MV-4-11 (cell line): ENCODE results near the gene FHIP1B.
"Not testable (repeated sequence)": the region's sequence is repeated elsewhere in the genome, so short reads cannot be mapped to it uniquely, and the experiment has no call there.

Source experiments
- DNase-seq: peaks from one replicate; lab custom pipeline; 2025; lab: John Stamatoyannopoulos, UW

The FHIP1B gene

DNA sequence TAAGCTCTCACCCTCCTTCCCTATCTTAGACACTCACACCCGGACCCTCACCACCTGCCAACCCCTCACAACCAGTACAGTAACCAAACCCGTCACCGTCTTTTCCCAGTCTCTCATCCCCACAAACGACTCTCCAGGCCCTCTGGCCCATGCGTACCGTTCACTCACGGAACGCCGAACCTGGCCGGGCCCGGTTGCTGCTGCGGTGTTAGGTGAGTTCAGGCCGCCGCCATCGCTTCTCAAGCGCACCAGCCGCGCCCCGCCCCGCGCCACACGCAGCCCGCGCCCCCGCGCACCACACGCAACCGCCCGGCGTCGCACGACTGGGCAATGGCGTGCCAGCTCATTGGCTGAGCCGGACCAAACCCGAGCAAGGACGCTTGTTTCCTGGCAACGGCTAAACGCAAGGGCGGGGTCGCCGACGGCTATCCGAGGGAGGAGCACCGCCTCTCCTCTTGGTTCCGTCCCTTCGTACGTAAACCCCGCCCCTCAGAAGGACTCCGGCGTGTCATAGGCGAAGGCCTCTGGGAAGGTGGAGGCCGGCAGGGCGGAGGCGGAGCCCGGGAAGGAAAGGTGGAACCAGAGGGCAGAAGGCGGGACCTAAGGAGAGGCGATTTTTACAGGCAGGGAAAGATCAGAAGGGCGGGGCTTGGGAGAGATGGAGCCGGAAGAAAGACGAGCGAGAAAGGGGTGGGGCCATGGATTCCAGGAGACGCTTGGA lies at the start of gene FHIP1B:
Gene FHIP1B, minus strand, starts transcription at position 250 of the 721 bp plus-strand sequence. CDS start 10,120 bp downstream, outside the sequence.
- DNase-seq, result peak; percentile 100

DNA sequence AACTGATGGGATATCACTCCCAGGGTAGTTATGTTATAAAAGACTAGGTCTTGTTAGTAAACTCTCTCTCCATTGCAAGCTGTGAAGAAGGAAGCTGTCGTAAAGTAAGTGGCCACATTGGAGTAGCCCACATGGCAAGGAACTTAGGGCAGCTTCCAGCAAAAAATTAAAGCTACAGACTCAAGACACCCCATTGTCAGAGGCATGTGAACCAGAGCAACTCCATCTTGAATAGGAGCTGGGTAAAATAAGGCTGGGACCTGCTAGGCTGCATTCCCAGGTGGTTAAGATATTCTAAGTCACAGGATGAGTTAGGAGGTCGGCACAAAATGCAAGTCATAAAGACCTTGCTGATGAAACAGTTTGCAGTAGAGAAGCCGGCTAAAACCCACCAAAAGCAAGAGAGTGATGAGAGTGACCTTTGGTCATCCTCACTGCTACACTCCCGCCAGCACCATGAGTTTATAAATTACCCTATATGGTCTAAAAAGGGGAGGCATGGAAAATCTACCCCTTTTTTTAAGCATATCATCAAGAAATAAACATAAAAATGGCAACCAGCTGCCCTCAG lies 49.1 kb upstream of the FHIP1B start:
- DNase-seq, result no peak

DNA sequence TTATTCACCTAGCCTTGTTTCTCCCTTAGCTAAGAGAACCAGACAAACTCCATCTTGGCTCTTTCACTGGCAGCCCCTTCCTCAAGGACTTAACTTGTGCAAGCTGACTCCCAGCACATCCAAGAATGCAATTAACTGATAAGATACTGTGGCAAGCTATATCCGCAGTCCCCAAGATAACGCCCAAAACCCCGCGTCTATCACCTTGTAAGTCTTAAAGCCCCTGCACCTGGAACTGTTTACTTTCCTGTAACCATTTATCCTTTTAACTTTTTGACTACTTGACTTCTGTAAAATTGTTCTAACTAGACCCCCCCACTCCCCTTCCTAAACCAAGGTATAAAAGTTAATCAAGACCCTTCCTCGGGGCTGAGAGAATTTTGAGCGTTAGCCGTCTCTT lies 46.4 kb upstream of the FHIP1B start:
- not testable (repeated sequence) for DNase-seq

DNA sequence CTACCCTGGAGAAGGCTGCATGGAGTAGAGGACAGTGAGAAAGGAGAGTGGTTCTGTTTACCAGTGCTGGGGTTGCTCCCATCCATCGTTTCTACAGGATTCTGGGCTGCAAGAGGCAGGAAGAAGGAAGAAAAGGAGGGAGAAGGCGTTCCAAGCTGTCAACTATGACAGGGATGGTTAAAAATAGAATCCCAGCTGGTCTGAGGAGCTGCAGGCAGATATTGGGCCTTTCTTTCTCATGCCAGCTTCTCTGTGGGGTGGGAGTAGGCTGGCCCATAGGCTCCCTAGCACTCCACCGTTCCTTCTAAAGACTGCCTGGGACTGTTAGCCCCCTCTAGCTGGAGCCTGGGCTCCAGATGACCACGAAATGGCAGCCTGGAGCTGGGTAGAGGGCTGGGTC lies 38.8 kb upstream of the FHIP1B start:
- DNase-seq, result no peak

DNA sequence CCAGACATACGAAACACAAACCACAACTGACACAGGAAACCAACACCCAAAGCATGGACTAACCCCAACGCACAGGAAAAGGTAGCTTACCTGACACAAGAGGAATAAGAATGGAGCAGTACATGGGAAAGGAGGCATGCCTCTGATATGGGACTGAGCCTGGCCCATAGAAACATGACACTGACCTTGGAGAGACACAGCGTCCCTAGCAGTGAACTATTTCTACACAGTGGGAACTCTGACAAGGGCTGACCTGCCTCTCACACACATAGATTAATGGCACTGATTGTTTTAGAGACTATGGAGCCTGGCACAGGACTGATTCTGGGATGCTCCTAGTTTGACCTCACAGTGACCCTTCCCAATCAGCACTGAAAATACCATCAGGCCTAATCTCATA lies 37.2 kb upstream of the FHIP1B start:
- DNase-seq, result no peak

DNA sequence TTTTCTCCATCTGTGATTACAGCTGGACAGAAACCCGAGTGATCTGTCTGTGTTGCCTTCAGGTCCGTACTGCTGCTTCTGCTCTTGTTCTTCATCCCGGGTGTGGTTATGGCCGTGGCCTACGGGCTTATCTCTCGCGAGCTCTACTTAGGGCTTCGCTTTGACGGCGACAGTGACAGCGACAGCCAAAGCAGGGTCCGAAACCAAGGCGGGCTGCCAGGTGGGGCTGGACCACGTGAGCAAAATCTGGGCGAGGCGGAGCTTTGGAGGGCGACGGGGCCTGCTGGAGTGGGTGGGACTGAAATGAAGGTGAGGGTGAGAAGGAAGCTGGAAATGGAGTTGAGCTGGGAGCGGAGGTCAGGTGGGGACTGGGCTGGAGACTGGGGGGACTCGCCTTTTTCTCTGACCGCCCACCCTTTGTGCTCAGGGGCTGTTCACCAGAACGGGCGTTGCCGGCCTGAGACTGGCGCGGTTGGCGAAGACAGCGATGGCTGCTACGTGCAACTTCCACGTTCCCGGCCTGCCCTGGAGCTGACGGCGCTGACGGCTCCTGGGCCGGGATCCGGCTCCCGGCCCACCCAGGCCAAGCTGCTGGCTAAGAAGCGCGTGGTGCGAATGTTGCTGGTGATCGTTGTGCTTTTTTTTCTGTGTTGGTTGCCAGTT lies 36.3 kb upstream of the FHIP1B start:
- no peak for DNase-seq

DNA sequence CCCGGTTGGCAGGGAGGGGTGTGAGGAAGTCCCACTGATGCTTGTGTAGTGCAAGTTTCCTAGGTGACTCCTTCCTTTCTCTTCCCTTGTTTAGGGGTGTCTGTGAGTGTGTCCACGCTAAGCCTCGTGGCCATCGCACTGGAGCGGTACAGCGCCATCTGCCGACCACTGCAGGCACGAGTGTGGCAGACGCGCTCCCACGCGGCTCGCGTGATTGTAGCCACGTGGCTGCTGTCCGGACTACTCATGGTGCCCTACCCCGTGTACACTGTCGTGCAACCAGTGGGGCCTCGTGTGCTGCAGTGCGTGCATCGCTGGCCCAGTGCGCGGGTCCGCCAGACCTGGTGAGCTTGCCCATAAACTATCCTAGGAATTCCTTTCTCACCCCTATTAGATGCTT lies 35.6 kb upstream of the FHIP1B start:
- no peak for DNase-seq

DNA sequence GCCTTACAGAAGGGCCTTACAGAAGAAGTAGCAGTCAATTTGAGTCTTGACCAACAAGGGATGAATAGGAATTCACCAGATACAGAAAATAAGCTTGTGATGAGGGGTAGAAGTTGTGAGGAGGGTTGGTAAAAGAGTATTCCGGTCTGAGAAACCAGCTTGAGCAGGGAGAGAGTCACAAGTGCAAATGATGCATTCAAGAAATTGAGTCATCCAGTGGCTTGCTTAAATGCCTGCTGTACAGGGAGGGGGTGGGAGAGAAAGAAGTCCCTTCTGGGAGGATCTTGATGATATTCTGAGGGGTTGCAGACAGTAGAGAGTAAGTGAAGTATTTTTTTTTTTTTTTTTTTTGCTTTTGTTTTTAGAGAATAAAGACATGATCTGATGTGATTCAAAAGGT lies 34.4 kb upstream of the FHIP1B start:
- no peak for DNase-seq

DNA sequence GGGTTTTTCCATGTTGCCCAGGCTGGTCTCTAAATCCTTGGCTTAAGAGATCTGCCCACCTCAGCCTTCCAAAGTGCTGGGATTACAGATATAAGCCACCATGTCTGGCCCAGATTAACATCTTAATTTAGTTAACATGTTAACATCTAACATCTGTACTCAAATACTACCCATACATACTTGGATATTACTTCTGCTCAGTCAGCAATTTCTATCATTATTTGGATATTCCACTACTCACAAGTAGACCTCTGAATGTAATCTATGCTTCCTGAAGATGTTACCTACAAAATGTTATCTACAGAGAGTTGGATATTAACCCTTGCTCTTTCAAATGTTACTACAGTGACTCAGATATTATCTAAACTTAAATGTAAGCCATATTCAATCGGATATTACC lies 29.2 kb upstream of the FHIP1B start:
- no peak for DNase-seq

DNA sequence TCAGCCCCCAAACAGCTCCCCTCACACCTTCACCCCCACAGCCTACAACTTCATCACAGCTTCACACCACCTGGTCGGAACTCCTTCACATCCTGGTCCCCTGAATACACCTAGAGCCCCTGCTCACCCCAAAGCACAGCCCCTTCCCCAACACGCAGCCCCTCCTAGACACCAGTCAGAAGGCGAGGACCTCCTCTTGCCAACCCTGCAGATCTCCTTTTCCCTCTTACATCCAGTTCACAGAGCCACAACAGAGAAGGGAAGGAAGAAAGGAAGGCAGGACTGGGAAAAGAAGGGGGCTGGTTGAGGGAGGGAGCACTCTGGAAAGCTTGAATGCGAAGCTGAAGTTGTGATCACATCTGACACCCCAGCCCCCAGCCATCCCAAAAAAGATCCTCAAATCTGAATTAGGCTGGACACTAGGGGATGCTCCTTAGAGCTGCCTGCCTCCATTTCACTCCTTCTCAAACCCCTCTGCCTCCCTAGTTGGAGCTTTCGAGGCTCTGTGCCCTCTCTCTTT lies 25.8 kb upstream of the FHIP1B start:
- no peak for DNase-seq

DNA sequence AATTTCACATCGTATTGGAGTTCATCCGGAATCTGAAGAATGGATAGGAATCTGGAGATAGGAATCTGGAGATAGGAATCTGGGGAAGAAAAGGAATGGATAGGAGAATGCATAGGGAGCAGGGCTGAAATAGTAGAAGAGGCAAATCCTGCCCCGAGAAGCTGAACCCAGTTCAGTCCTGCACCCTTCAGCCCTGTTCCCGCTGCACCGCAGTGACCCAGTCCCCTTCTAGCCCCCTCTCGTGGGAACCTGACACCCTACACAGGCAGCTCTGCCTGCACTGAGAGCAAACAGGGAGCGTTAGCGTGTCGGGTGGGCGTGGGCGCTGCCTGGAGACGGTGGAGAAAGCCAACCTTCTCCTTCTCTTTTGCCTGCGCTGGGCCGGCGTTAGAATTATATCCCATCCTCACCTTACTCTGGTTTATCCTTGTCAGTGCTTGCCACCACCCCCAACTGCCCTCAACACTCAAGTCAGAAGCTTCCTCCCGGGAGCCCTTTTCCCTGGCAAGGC lies 24.2 kb upstream of the FHIP1B start:
- no peak for DNase-seq

DNA sequence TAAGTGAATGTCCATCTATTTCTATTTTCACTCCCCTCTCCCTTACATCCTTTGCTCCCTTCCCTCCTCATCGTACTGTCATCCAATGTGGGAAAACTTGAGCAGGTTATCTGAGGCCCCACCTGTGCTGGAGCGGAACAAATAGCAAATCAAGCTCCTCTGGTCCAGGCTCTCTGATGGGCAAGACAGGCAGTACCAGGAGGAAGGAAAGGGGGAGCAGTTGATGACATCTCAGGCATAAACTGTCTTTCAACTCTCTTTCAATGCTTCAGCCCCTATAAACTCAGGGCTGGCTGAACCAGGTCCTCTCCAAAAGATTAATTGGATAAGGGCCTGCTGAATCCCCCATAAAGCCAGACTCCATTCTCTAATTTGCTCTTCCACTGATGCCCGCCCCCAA lies 23.7 kb upstream of the FHIP1B start:
- DNase-seq, result no peak

DNA sequence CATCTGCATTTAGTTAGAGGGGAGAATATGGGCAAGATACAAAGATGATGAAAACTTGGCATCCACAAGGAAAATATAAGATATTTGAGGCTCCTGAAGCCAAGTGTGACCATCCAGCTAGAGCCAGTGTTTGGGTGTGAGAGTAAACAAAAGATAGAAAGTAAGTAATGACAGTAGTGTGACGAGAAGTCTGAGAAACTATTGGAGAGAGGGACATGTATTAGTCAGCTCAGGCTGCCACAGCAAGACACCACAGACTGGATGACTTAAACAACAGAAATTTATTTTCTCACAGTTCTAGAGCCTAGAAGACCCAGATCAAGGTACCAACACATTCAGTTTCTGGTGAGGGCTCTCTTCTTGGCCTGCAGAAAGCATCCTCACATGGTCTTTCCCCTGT lies 18.8 kb upstream of the FHIP1B start:
- DNase-seq, result no peak

DNA sequence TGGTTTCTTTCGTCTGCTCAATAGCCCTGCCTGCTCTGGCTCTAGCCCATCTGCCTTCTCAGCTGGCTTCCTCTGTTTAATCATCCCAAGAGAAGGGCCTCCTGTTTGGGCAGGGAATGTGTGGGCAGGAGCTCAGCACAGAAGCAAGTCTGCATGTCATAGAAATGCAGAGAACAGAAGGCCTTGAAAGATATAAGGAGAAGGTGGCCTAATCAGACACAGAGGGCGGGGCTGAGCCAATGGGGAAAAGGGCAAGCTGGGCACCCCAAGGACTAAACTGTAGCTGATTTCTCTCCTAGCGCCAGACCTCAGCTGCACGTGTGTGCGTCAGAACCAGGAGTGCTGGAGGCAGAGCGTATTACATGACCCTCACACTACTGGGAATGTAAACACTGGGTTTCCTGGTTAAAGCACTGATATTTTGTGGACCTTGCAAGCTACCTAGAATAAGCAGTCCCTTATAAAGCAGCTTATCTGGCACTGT lies 17.6 kb upstream of the FHIP1B start:
- DNase-seq, result no peak

DNA sequence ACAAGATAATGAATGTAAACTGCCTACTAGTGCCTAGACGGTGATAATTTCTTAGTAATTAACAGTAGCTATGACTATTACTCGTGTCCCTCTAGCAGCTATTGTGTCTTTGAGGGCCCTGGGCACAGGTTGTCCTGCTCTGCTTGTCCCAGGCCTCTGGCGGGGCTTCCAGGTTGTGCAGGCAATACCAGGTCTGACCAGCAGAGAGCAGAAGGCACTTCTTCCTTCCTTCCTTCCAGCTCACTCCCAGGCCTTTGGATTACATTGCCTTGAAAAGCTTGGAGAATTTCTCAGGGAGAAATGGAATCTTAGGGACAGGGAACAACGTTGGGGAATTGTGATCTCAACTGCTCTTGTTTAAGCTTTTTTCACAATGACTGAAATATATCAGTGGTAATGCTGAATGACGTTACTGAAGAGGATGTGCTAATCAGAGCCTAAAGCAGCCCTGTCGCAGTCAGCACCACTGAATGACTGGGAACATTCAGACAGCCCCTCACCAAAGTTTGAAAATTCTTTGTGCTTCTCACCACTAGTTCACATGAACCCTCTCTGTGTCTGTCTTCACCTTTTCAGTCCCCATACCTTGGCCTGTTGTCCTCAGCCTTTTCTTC lies 16.8 kb upstream of the FHIP1B start:
- no peak for DNase-seq

DNA sequence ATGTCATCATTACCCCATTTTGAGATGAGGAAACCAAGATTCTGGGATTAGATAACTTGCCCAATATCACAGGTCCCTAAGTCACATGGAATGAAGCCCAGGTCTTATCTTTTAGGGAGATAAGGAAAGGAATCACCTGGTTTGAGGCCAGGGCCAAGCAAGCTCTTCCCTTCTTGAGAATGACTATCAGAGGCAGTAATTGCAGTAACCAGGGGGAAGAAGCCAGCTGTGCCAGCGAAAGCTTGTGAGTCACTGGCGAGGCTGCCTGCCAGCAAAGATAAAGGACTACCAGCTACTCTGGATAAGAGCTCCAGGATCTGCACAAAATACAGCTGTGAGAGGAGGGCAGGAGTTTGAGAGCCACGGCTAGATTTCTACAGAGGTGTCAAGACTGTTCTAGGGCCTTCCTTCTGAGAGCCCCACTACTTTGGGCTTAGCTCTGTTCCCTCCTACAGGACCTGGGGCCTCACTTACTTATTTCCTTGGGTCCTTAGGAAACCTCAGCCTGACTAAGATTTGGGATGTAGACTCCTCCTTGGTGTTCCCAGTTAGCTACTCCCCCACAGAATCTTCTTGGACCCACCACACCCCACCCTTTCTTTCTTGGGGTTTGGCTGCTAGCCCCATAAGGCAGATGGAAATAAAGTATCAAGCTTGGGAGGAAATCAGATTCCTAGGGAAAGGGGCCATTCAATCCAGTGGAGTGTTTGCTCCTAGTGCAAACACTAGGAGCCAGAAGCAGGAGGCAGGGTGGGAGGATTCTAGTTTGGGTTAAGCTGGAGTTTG lies 15.5 kb upstream of the FHIP1B start:
- DNase-seq, result peak; percentile 53

DNA sequence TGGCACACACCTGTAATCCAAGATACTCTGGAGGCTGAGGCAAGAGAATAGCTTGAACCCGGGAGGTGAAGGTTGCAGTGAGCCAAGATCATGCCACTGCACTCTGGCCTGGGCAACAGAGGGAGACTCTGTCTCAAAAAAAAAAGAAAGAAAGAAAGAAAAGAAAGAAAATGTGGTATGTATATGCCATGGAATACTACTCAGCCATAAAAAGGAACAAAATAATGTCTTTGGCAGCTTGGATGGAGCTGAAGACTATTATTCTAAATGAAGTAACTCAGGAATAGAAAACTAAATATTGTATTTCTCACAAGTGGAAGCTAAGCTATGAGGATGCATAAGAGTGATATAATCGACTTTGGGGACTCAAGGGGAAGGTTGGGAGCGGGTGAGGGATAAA lies 14.5 kb upstream of the FHIP1B start:
- DNase-seq, result not testable (repeated sequence)

DNA sequence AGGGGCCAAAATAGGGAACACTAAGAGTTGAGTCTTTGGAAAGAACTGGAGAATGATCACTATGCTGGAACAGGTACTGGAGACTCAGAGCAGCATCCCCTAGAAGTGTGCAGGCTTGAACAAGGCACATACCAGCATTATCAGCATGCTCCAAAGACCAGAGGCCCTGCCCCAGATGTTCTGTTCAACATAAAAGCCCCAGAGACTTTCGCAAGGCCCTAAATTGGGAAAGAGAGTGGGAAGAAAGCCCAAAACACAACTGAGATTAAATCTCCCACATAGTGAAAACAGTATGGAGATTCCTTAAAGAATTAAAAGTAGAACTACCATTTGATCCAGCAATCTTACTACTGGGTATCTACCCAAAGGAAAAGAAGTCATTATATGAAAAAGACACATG lies 13.8 kb upstream of the FHIP1B start:
- DNase-seq, result no peak

DNA sequence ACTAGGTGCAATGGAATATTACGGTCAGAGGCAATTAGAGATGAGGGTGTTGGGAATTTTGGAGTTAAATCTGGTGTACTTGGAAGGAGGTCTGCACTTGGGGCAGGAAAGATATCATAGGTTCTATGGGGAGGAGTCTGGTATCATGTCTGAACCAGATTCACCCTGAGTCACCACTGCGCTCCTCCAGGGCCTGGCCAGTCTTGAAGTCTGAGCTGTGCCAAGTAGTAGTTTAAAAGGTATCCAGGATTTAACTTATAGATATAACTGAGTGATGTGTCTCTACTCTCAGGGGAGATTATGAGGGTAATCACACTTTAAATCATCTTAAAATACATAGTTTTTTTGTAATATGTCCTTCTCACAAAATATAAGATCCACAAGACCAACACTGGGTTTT lies 11.1 kb upstream of the FHIP1B start:
- no peak for DNase-seq

DNA sequence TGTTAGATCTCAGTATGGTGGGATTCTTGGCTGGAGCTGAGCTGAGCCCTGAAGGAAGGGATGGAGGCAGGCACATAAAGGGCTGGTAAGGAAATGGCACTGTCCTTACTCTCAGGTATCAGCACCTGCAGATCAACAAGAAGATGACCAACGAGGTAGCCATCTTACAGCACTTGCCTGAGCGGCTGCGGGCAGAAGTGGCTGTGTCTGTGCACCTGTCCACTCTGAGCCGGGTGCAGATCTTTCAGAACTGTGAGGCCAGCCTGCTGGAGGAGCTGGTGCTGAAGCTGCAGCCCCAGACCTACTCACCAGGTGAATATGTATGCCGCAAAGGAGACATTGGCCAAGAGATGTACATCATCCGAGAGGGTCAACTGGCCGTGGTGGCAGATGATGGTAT lies 6.9 kb upstream of the FHIP1B start:
- no peak for DNase-seq

DNA sequence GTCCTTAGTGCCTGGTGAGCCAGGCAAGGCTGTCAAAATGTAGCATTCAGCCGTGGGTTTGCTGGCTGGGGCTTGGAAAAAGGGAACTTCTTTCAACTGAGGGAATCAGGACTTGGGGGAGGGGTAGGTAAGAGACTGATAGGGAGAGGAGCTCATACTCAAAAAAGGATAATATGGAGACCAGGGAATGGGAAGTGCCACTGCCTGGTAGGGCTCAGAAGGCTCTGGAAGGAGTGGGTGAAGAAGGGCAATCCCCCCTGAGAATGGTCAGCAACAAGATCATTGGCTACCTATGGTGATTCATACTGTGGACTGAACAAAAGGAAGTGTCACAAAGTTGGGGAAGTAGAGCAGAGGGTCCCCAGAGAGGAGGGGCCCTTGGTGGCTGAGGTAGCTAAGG lies 6.3 kb upstream of the FHIP1B start:
- peak; percentile 62 for DNase-seq

DNA sequence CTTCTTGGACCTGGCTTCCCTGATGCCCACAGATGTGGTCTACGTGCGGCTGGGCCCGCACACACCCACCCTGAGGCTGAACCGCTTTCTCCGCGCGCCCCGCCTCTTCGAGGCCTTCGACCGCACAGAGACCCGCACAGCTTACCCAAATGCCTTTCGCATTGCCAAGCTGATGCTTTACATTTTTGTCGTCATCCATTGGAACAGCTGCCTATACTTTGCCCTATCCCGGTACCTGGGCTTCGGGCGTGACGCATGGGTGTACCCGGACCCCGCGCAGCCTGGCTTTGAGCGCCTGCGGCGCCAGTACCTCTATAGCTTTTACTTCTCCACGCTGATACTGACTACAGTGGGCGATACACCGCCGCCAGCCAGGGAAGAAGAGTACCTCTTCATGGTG lies 5.7 kb upstream of the FHIP1B start:
- DNase-seq, result no peak
